ENCODE results near the gene ZNF580.

DNA sequence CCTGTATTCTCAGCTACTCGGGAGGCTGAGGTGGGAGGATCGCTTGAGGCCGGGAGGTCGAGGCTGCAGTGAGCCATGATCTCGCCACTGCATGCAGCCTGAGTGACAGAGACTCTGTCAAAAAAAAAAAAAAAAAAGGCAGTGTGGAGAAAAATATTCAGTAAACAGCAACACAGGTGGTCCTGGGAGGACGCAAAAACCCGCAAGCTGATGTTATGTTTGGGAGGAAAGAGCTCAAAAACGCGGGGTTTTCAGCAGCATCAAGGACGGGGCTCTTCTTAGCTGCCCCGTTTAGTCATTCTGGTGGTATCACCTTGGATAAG lies 15.8 kb upstream of the ZNF580 start:
- TF ChIP-seq, protein P1, sequence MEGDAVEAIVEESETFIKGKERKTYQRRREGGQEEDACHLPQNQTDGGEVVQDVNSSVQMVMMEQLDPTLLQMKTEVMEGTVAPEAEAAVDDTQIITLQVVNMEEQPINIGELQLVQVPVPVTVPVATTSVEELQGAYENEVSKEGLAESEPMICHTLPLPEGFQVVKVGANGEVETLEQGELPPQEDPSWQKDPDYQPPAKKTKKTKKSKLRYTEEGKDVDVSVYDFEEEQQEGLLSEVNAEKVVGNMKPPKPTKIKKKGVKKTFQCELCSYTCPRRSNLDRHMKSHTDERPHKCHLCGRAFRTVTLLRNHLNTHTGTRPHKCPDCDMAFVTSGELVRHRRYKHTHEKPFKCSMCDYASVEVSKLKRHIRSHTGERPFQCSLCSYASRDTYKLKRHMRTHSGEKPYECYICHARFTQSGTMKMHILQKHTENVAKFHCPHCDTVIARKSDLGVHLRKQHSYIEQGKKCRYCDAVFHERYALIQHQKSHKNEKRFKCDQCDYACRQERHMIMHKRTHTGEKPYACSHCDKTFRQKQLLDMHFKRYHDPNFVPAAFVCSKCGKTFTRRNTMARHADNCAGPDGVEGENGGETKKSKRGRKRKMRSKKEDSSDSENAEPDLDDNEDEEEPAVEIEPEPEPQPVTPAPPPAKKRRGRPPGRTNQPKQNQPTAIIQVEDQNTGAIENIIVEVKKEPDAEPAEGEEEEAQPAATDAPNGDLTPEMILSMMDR (conservative IDR thresholded peaks at IDR 0.05; ENCODE audit: low read length): no peak
- no peak for TF ChIP-seq EZH2phosphoT487 (IDR thresholded peaks at IDR 0.05; ENCODE audit: borderline replicate concordance)

Measured in Loucy (cell line).